ENCODE data around the gene RIPK3. TPM values are rescaled to one million over a fixed set of nuclear protein-coding genes. Genes with fewer than 3 reads are reported as not detected.

The RIPK3 gene
- total RNA-seq, 1 experiment from 2014 or later = 0.35 TPM

DNA sequence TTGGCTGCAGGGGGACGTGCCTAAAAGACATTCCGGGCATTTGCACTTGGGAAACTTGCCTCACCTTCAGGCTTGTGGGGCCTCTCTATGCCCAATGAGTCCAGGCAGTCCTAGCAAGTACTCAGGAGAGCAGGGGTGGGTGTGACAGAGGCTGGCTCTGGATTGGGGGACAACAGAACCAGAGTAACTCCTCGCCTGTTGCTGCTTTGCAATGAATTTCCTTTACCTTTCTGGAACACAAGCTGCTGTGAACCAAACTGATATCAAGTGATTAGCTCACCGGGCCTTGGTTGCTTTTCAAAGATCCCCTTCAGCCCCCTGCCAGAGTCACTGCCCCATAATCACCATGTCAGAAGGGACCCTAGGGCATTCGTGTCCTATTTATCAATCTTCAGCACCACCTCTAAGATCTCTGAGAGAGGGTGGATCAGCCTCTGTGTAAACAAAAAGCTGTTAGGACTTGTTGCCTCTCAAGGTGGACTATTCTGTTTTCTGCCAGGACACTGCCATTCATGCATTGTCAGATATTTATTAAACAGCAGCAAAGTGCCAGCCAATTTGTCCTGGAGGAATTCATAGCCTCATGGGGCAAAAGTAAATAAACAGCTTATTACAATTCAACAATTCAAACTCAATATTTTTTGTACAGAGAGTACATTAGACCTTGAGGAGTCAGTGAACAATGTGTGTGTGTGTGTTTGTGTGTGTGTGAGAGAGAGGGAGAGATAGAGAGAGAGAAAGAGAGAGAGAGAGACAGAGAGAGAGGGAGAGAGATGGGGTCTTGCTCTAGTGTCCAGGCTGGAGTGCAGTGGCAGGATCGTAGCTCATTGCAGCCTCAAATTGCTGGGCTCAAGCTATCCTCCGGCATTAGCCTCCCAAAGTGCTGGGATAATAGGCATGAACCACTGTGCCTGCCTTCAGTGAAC is 39.5 kb upstream of the RIPK3 start:
- Histone ChIP-seq H3K4me1 (ENCODE audit: insufficient read depth, low read length) (peaks cover 3% of the 10 kb centered on the region), H2BK15ac (ENCODE audit: low read depth, low read length) (no peak overlapping the region; the same call in 1 of the 2 replicates), H4K91ac (ENCODE audit: insufficient read length, low read depth, low read length) (no peak overlapping the region), H2AFZ (ENCODE audit: low read length) (no peak overlapping the region), H3K4me2 (ENCODE audit: insufficient read depth, insufficient read length, low read length) (no peak overlapping the region), H3K9ac (ENCODE audit: extremely low read depth, insufficient read length, low read length) (no peak overlapping the region), H3K9me3 (ENCODE audit: control insufficient read depth, low read depth, low read length) (no peaks in the 10 kb centered on the region), H2BK20ac (ENCODE audit: low read depth, low read length, poor library complexity, severe bottlenecking) (no peak overlapping the region), H3K27me3 (ENCODE audit: insufficient read depth, low read length) (no peaks in the 10 kb centered on the region), H3K4ac (ENCODE audit: low read depth, low read length) (no peak overlapping the region), H2BK5ac (ENCODE audit: insufficient read length, low read length) (no peak overlapping the region), H3K79me1 (ENCODE audit: insufficient read depth, low read depth, low read length, poor library complexity, severe bottlenecking) (no peaks in the 10 kb centered on the region), H3K27ac (ENCODE audit: insufficient read length, low read depth, low read length) (no peak overlapping the region), H3K18ac (ENCODE audit: insufficient read length, low read depth, low read length) (no peak overlapping the region), H3K79me2 (ENCODE audit: insufficient read depth, low read length) (no peaks in the 10 kb centered on the region), H3T11ph (ENCODE audit: low read length) (no peak overlapping the region), H3K56ac (ENCODE audit: insufficient read length, low read depth, low read length) (no peak overlapping the region), H2AK5ac (ENCODE audit: insufficient read length, low read length) (no peak overlapping the region), H3K23me2 (ENCODE audit: insufficient read length, low read depth, low read length, poor library complexity, severe bottlenecking) (no peaks in the 10 kb centered on the region), H2BK120ac (ENCODE audit: low read depth, low read length, poor library complexity, severe bottlenecking) (no peak overlapping the region), H2BK12ac (ENCODE audit: insufficient read length, low read depth, low read length) (no peak overlapping the region), H3K14ac (ENCODE audit: insufficient read depth, low read length) (no peak overlapping the region), H4K20me1 (ENCODE audit: control insufficient read depth, insufficient read depth, insufficient read length) (no peaks in the 10 kb centered on the region), H4K5ac (ENCODE audit: insufficient read length, low read depth, low read length) (no peak overlapping the region), H4K8ac (replicated peaks; ENCODE audit: insufficient read length, low read depth, low read length) (no peak overlapping the region), H3K23ac (ENCODE audit: insufficient read length, low read depth, low read length) (no peak overlapping the region)
- H3K4me1 Mint-ChIP-seq = peaks cover 37 to 46% of the 10 kb centered on the region in 2 experiments
- H3K4me3 Mint-ChIP-seq = no peak overlapping the region
- no peaks in the 10 kb centered on the region; the same call in none of the 2 replicates for H3K27me3 Mint-ChIP-seq (ENCODE audit: low read depth)
- no peak for TF ChIP-seq CTCF (conservative IDR thresholded peaks at IDR 0.05)
- peak overlapping the region in 1 of 3 experiments; percentile 30; a peak in 1 of 7 replicates for H3K27ac Mint-ChIP-seq
- no CpG with 5 or more reads among the region's 7 CpGs for WGBS (ENCODE audit: extremely low coverage, insufficient read length, low lambda C conversion rate)
- H3K9me3 Mint-ChIP-seq = no peaks in the 10 kb centered on the region
- DNase-seq = no peak
- H3K36me3 Mint-ChIP-seq (ENCODE audit: insufficient read depth in 1 of 3, low read depth in 3 of 3) = peaks cover under 1 to 11% (median 1%) of the 10 kb centered on the region in 3 experiments; a peak in 6 of 7 replicates
